HCT116 (cell line): ENCODE results near the gene RMI2. TPM values are rescaled to one million over a fixed set of nuclear protein-coding genes. Genes with fewer than 3 reads are reported as not detected.

Source experiments
- ATAC-seq: fragments of 200-7000 bp; cut with Tn5 transposase; 2 replicates; pipeline ENCODE4 v1.9.1; 2020; ENCODE audit warnings: mild to moderate bottlenecking, moderate library complexity
- BruUV-seq: library from RNA; stranded (reverse); fragments of 400-500 nt; replicated peaks from 2 replicates; lab custom pipeline; 2021; lab: Mats Ljungman, UMichigan
- CTCF ChIA-PET: fragments of 300-600 bp; sonication (Branson Sonifier 250); formaldehyde crosslinking; loops from one replicate; lab custom pipeline; 2021; ENCODE audit warnings: antibody characterized with exemption; lab: Charles Lee
- POLR2A ChIA-PET: fragments of 300-600, 350-600 bp; sonication (Branson Sonifier 250); formaldehyde crosslinking; loops from one replicate; lab custom pipeline; 2021; ENCODE audit warnings: antibody characterized with exemption; lab: Charles Lee
- RAD21 ChIA-PET, 2 experiments: fragments of 300-600 bp; sonication (Branson Sonifier 250); formaldehyde crosslinking; loops; one replicate each; lab custom pipeline; 2023; ENCODE audit warnings: low total read pairs in 2 of 2; ENCODE audit not compliant: uncharacterized antibody in 2 of 2, unreplicated experiment in 2 of 2, low non-redundant PET in 1 of 2; lab: Charles Lee
- DNase-seq: peaks from one replicate; pipeline ENCODE4 v3.0.0-alpha.2; 2010; ENCODE audit warnings: low read depth, low spot score
- H2AFZ ChIP-seq: fragments of 200-600 bp; shearing (Covaris generic), sonication (generic); 2 replicates; pipeline ENCODE4 v1.6.1; 2017; ENCODE audit warnings: low read depth, mixed run types, mixed read lengths, antibody characterized with exemption, low read length; ENCODE audit not compliant: poor library complexity, severe bottlenecking
- H3K27ac ChIP-seq: 2 replicates; pipeline ENCODE4 v1.5.1; 2012; ENCODE audit warnings: low read depth, low read length
- H3K27me3 ChIP-seq: fragments of 200-600 bp; sonication (generic); 2 replicates; pipeline ENCODE4 v1.6.1; 2016; ENCODE audit warnings: mixed run types, low read length, mixed read lengths; ENCODE audit not compliant: insufficient read depth
- H3K36me3 ChIP-seq, 2 experiments: fragments of 200-500 bp in 1 of 2; fragments of 200-600 bp in 1 of 2; sonication (Bioruptor generic) in 1 of 2; sonication (generic) in 1 of 2; 2 replicates each; pipeline versions ENCODE4 v1.5.1 to v1.6.1; 2014 to 2016; ENCODE audit warnings: low read length in 2 of 2, inconsistent platforms in 1 of 2, mixed read lengths in 1 of 2, mixed run types in 1 of 2; ENCODE audit not compliant: insufficient read depth in 2 of 2, control insufficient read depth in 1 of 2
- H3K4me1 ChIP-seq, 2 experiments: fragments of 200-600 bp in 1 of 2; sonication (generic) in 1 of 2; 2 replicates each; pipeline versions ENCODE4 v1.5.1 to v1.6.1; 2012 to 2017; ENCODE audit warnings: low read length in 2 of 2, inconsistent platforms in 1 of 2, mild to moderate bottlenecking in 1 of 2, mixed read lengths in 1 of 2, mixed run types in 1 of 2, moderate library complexity in 1 of 2; ENCODE audit not compliant: insufficient read depth in 2 of 2, control insufficient read depth in 1 of 2
- H3K4me2 ChIP-seq: fragments of 200-600 bp; sonication (generic); 2 replicates; pipeline ENCODE4 v1.6.1; 2017; ENCODE audit warnings: mixed run types, low read length, mixed read lengths
- H3K4me3 ChIP-seq, 2 experiments: fragments of 200-600 bp in 1 of 2; sonication (generic) in 1 of 2; replicated peaks in 1 of 2; 2 replicates each; pipeline ENCODE4 v1.5.1; 2011 to 2016; ENCODE audit warnings: low read length in 2 of 2, control low read depth in 1 of 2, low read depth in 1 of 2, mild to moderate bottlenecking in 1 of 2, mixed read lengths in 1 of 2, mixed run types in 1 of 2
- H3K79me2 ChIP-seq: fragments of 200-600 bp; sonication (generic); 2 replicates; pipeline ENCODE4 v1.6.1; 2017; ENCODE audit warnings: mild to moderate bottlenecking, mixed run types, low read length, moderate library complexity, mixed read lengths; ENCODE audit not compliant: insufficient read depth
- H3K9ac ChIP-seq: fragments of 200-600 bp; sonication (generic); 2 replicates; pipeline ENCODE4 v1.6.1; 2016; ENCODE audit warnings: low read length, mixed read lengths
- H3K9me2 ChIP-seq: fragments of 200-600 bp; sonication (generic), shearing (Covaris generic); 2 replicates; pipeline ENCODE4 v1.6.1; 2017; ENCODE audit warnings: mixed run types, mild to moderate bottlenecking, moderate library complexity; ENCODE audit not compliant: insufficient read depth
- H3K9me3 ChIP-seq, 2 experiments: fragments of 200-500 bp in 1 of 2; fragments of 200-600 bp in 1 of 2; sonication (Bioruptor generic) in 1 of 2; sonication (generic) in 1 of 2; 2 replicates each; pipeline ENCODE4 v1.6.1; 2014 to 2017; ENCODE audit warnings: low read length in 2 of 2, mixed read lengths in 2 of 2, inconsistent platforms in 1 of 2, low read depth in 1 of 2, mild to moderate bottlenecking in 1 of 2, mixed run types in 1 of 2, moderate library complexity in 1 of 2; ENCODE audit not compliant: control insufficient read depth in 1 of 2, insufficient read depth in 1 of 2
- H4K20me1 ChIP-seq: fragments of 200-600 bp; sonication (generic), shearing (Covaris generic); 2 replicates; pipeline ENCODE4 v1.6.1; 2017; ENCODE audit warnings: mixed run types, mild to moderate bottlenecking, moderate library complexity; ENCODE audit not compliant: insufficient read depth
- CBX3 ChIP-seq: IDR thresholded peaks from 2 replicates; pipeline ENCODE4 v1.6.1; 2012; ENCODE audit warnings: low read depth
- CEBPB ChIP-seq: IDR thresholded peaks from 2 replicates; pipeline ENCODE4 v1.6.1; 2012; ENCODE audit warnings: low read depth
- EGR1 ChIP-seq: IDR thresholded peaks from 2 replicates; pipeline ENCODE4 v1.6.1; 2012; ENCODE audit warnings: low read depth
- EZH2 ChIP-seq: fragments of 200-600 bp; sonication (generic); IDR thresholded peaks from 2 replicates; pipeline ENCODE4 v1.6.1; 2017; ENCODE audit warnings: antibody characterized with exemption, mixed run types
- FOSL1 ChIP-seq: IDR thresholded peaks from 2 replicates; pipeline ENCODE4 v1.6.1; 2012; ENCODE audit warnings: low read depth
- JUND ChIP-seq: IDR thresholded peaks from 2 replicates; pipeline ENCODE4 v1.6.1; 2012
- POLR2AphosphoS5 ChIP-seq: IDR thresholded peaks from 2 replicates; pipeline ENCODE4 v1.6.1; 2011; ENCODE audit warnings: mild to moderate bottlenecking, low read depth, low read length, moderate library complexity
- RAD21 ChIP-seq: IDR thresholded peaks from 2 replicates; pipeline ENCODE4 v1.6.1; 2012; ENCODE audit warnings: low read depth, mild to moderate bottlenecking
- REST ChIP-seq: IDR thresholded peaks from 2 replicates; pipeline ENCODE4 v1.6.1; 2012; ENCODE audit warnings: low read depth
- SIN3A ChIP-seq: IDR thresholded peaks from 2 replicates; pipeline ENCODE4 v1.6.1; 2012; ENCODE audit warnings: low read depth
- TCF7L2 ChIP-seq: IDR thresholded peaks from 2 replicates; pipeline ENCODE4 v1.7.0; 2011; ENCODE audit warnings: borderline replicate concordance, inconsistent platforms; ENCODE audit not compliant: insufficient read depth, insufficient read length; ENCODE audit errors: extremely low read depth
- ZFX ChIP-seq: fragments of 450-650 bp; IDR thresholded peaks from 2 replicates; pipeline ENCODE4 v1.6.1; 2017
- ZNF274 ChIP-seq: fragments of 200-500 bp; sonication (Bioruptor generic); IDR thresholded peaks from 2 replicates; pipeline ENCODE4 v1.6.1; 2014; ENCODE audit warnings: mild to moderate bottlenecking, low read depth, low read length, inconsistent platforms
- intact Hi-C: fragments of 100-400 bp; cut with micrococcal nuclease; formaldehyde crosslinking; loops from 2 replicates; pipeline ENCODE4 v1.10.0; 2022
- total RNA-seq: library from RNA; stranded (reverse); gene quantifications from one replicate; pipeline ENCODE4 v1.2.1, GENCODE V29; 2021; ENCODE audit not compliant: unreplicated experiment
- TF ChIP-seq, protein P1 (sequence below), 3 experiments: fragments of 200-600 bp in 1 of 3; sonication (generic) in 1 of 3; IDR thresholded peaks in 2 of 3; conservative IDR thresholded peaks in 1 of 3; 2 replicates each; pipeline ENCODE4 v1.5.1; 2012 to 2017; ENCODE audit warnings: low read depth in 2 of 3, low read length in 2 of 3, antibody characterized with exemption in 1 of 3, borderline replicate concordance in 1 of 3, control low read depth in 1 of 3, mild to moderate bottlenecking in 1 of 3, mixed read lengths in 1 of 3, mixed run types in 1 of 3, moderate library complexity in 1 of 3; ENCODE audit not compliant: insufficient read depth in 1 of 3
- TF ChIP-seq, protein P2 (sequence below): IDR thresholded peaks from 2 replicates; pipeline ENCODE4 v1.6.1; 2012

RMI2 gene
- total RNA-seq, 1 experiment from 2014 or later, result 19.9 TPM

DNA sequence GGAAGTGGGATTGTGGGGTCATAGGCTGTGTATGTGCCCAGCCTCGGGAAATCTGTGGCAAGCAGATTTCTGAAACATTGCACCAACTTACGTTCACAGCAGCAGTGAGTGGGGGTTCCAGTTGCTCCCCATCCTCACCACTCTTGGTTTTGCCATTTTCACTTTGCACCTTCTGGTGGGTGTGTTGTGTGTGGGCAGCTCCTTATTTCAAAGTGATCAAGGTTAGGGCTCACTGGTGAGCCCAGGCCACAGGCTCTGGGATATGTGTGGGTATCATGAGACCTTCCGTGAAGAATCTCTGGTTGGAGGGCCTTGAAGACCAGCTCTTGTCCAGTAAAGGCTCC, 34.7 kb upstream of the RMI2 start:
- BruUV-seq, result no TSS peak
- H3K36me3 ChIP-seq, result no peaks in the 10 kb centered on the region
- ChIA-PET CTCF (no interaction called here), POLR2A (no interaction called here)
- H3K4me3 ChIP-seq, result no peak overlapping the region
- DNase-seq, result no peak
- no peak overlapping the region for H3K4me2 ChIP-seq
- TF ChIP-seq FOSL1 (no peak), CEBPB (no peak), SIN3A (no peak), ZNF274 (no peak), CBX3 (no peak), EZH2 (no peak), REST (no peak), ZFX (no peak), POLR2AphosphoS5 (no peak), TCF7L2 (no peak), RAD21 (no peak), EGR1 (no peak), JUND (no peak)
- TF ChIP-seq, protein P1, sequence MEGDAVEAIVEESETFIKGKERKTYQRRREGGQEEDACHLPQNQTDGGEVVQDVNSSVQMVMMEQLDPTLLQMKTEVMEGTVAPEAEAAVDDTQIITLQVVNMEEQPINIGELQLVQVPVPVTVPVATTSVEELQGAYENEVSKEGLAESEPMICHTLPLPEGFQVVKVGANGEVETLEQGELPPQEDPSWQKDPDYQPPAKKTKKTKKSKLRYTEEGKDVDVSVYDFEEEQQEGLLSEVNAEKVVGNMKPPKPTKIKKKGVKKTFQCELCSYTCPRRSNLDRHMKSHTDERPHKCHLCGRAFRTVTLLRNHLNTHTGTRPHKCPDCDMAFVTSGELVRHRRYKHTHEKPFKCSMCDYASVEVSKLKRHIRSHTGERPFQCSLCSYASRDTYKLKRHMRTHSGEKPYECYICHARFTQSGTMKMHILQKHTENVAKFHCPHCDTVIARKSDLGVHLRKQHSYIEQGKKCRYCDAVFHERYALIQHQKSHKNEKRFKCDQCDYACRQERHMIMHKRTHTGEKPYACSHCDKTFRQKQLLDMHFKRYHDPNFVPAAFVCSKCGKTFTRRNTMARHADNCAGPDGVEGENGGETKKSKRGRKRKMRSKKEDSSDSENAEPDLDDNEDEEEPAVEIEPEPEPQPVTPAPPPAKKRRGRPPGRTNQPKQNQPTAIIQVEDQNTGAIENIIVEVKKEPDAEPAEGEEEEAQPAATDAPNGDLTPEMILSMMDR (IDR thresholded peaks at IDR 0.05 in 2 of 3, conservative IDR thresholded peaks at IDR 0.05 in 1 of 3; ENCODE audit: borderline replicate concordance in 1 of 3, insufficient read depth in 1 of 3, low read depth in 2 of 3, low read length in 2 of 3), result no peak
- TF ChIP-seq, protein P2, sequence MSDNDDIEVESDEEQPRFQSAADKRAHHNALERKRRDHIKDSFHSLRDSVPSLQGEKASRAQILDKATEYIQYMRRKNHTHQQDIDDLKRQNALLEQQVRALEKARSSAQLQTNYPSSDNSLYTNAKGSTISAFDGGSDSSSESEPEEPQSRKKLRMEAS, result no peak
- TF ChIP-seq, all 23 proteins: peak for 0
- H3K9ac ChIP-seq, result no peak overlapping the region
- intact Hi-C loops, result no loop called here
- no peak for ATAC-seq
- no peaks in the 10 kb centered on the region for H3K27me3 ChIP-seq
- no peaks in the 10 kb centered on the region for H3K9me3 ChIP-seq
- H3K27ac ChIP-seq, result no peak overlapping the region
- H3K4me1 ChIP-seq, result peaks cover 36 to 40% of the 10 kb centered on the region in 2 experiments
- RAD21 ChIA-PET, result no interaction called here
- no peaks in the 10 kb centered on the region for H4K20me1 ChIP-seq
- H3K79me2 ChIP-seq, result no peaks in the 10 kb centered on the region
- H3K9me2 ChIP-seq, result no peaks in the 10 kb centered on the region
- H2AFZ ChIP-seq, result no peak overlapping the region
